Body of pancreas (tissue), 4 donors: ENCODE data around the gene TAB3.

Experiments used
- POLR2A ChIP-seq, 3 donors: fragments of 450-650 bp; IDR thresholded peaks; one replicate each; pipeline ENCODE4 v1.6.1; 2016; ENCODE audit warnings: antibody characterized with exemption in 3 of 3, mild to moderate bottlenecking in 2 of 3
- TF ChIP-seq, protein P1 (sequence below), 7 experiments: fragments of 450-650 bp in 4 of 7; fragments of 200-600 bp in 3 of 7; sonication (generic) in 3 of 7; IDR thresholded peaks; one replicate each; pipeline ENCODE4 v1.5.1; 2016 to 2019; ENCODE audit warnings: antibody characterized with exemption in 7 of 7

- TF ChIP-seq, protein P1, sequence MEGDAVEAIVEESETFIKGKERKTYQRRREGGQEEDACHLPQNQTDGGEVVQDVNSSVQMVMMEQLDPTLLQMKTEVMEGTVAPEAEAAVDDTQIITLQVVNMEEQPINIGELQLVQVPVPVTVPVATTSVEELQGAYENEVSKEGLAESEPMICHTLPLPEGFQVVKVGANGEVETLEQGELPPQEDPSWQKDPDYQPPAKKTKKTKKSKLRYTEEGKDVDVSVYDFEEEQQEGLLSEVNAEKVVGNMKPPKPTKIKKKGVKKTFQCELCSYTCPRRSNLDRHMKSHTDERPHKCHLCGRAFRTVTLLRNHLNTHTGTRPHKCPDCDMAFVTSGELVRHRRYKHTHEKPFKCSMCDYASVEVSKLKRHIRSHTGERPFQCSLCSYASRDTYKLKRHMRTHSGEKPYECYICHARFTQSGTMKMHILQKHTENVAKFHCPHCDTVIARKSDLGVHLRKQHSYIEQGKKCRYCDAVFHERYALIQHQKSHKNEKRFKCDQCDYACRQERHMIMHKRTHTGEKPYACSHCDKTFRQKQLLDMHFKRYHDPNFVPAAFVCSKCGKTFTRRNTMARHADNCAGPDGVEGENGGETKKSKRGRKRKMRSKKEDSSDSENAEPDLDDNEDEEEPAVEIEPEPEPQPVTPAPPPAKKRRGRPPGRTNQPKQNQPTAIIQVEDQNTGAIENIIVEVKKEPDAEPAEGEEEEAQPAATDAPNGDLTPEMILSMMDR (IDR thresholded peaks at IDR 0.05), result no peak
- no peak for TF ChIP-seq POLR2A (IDR thresholded peaks at IDR 0.05)
These were observed 18.5 kb downstream of the TAB3 start for GRCh38 chrX:30870572-30870971.
